GM18870 (cell line): ENCODE measurements around the gene NFATC2IP.
"Not testable (repeated sequence)": the region's sequence is repeated elsewhere in the genome, so short reads cannot be mapped to it uniquely, and the experiment has no call there.

Experiments used
- ATAC-seq: cut with Tn5 transposase; IDR thresholded peaks from one replicate; pipeline ENCODE4 v1.9.1; 2021; ENCODE audit warnings: moderate library complexity; ENCODE audit not compliant: unreplicated experiment

The NFATC2IP gene

GRCh38 chr16:28990375-28991040, 39.8 kb downstream of the NFATC2IP start:
- ATAC-seq: no peak

- ATAC-seq: no peak
Measured at GRCh38 chr16:28991687-28992086, 41.0 kb downstream of the NFATC2IP start.

- no peak for ATAC-seq
Measured at GRCh38 chr16:28992496-28992895, 41.8 kb downstream of the NFATC2IP start.

- ATAC-seq: no peak
Measured at GRCh38 chr16:28998837-28999236, 48.1 kb downstream of the NFATC2IP start.

- ATAC-seq: no peak
Measured at GRCh38 chr16:28999577-28999976, 48.8 kb downstream of the NFATC2IP start.

- ATAC-seq: no peak
Measured at GRCh38 chr16:29000019-29000418, 49.3 kb downstream of the NFATC2IP start.

GRCh38 chr16:29004496-29005139, 53.9 kb downstream of the NFATC2IP start:
- not testable (repeated sequence) for ATAC-seq

GRCh38 chr16:29007730-29008593, 57.2 kb downstream of the NFATC2IP start:
- ATAC-seq: no peak

GRCh38 chr16:29009050-29009837, 58.5 kb downstream of the NFATC2IP start:
- ATAC-seq: no peak

GRCh38 chr16:29009838-29010166, 59.1 kb downstream of the NFATC2IP start:
- ATAC-seq: no peak

GRCh38 chr16:29011112-29011511, 60.4 kb downstream of the NFATC2IP start:
- no peak for ATAC-seq

- no peak for ATAC-seq
Measured at GRCh38 chr16:29011851-29012250, 61.1 kb downstream of the NFATC2IP start.

GRCh38 chr16:29012913-29013553, 62.3 kb downstream of the NFATC2IP start:
- no peak for ATAC-seq

- no peak for ATAC-seq
Measured at GRCh38 chr16:29014561-29015069, 63.9 kb downstream of the NFATC2IP start.
